HEK293 (cell line): Measurements from ENCODE around the gene WDR7.

Experiments
- CTCF ChIA-PET: fragments of 350-600 bp; formaldehyde crosslinking; extraction: SDS; loops from one replicate; lab custom pipeline; 2021; ENCODE audit warnings: antibody characterized with exemption; lab: Yijun Ruan, JAX
- POLR2A ChIA-PET: fragments of 300-600 bp; formaldehyde crosslinking; extraction: SDS; loops from one replicate; lab custom pipeline; 2020; ENCODE audit warnings: antibody characterized with exemption, inconsistent platforms; lab: Yijun Ruan, JAX
- H3K27ac ChIP-seq: fragments of 200-500 bp; sonication (Bioruptor generic); 2 replicates; pipeline ENCODE4 v1.5.1; 2014; ENCODE audit warnings: low read depth, low read length, control low read depth, inconsistent platforms; ENCODE audit errors: extremely low read depth
- H3K36me3 ChIP-seq, 2 experiments: fragments of 200-500 bp in 1 of 2; sonication (Bioruptor generic) in 1 of 2; 1 replicate in 1 of 2; 2 replicates in 1 of 2; pipeline ENCODE4 v1.5.1; 2014 to 2017; ENCODE audit warnings: inconsistent platforms in 2 of 2, low read length in 2 of 2; ENCODE audit not compliant: control insufficient read depth in 2 of 2, insufficient read depth in 1 of 2
- H3K4me1 ChIP-seq: fragments of 200-500 bp; sonication (Bioruptor generic); 2 replicates; pipeline ENCODE4 v1.5.1; 2014; ENCODE audit warnings: mild to moderate bottlenecking, low read length, inconsistent platforms; ENCODE audit not compliant: control insufficient read depth, insufficient read depth
- H3K4me3 ChIP-seq: 2 replicates; pipeline ENCODE4 v1.5.1; 2011; ENCODE audit warnings: low read depth, mild to moderate bottlenecking, control low read depth, low read length, moderate library complexity
- H3K9me3 ChIP-seq: fragments of 200-500 bp; sonication (Bioruptor generic); 2 replicates; pipeline ENCODE4 v1.5.1; 2014; ENCODE audit warnings: low read depth, low read length, inconsistent platforms; ENCODE audit not compliant: control insufficient read depth, insufficient read depth
- KLF7 ChIP-seq: fragments of 450-650 bp; formaldehyde crosslinking; IDR thresholded peaks from 2 replicates; pipeline ENCODE4 v1.5.1; 2016; ENCODE audit warnings: missing biosample characterization, missing genetic modification characterization, borderline replicate concordance
- SALL2 ChIP-seq: fragments of 450-650 bp; formaldehyde crosslinking; IDR thresholded peaks from 2 replicates; pipeline ENCODE4 v1.5.0; 2017; ENCODE audit warnings: missing biosample characterization, mild to moderate bottlenecking, missing genetic modification characterization, borderline replicate concordance
- ZBTB17 ChIP-seq: fragments of 450-650 bp; formaldehyde crosslinking; IDR thresholded peaks from 2 replicates; pipeline ENCODE4 v1.5.1; 2016; ENCODE audit warnings: missing biosample characterization, missing genetic modification characterization
- ZNF175 ChIP-seq: fragments of 450-650 bp; formaldehyde crosslinking; IDR thresholded peaks from 2 replicates; pipeline ENCODE4 v1.5.1; 2016; ENCODE audit warnings: missing biosample characterization, missing genetic modification characterization
- ZNF2 ChIP-seq: fragments of 450-650 bp; formaldehyde crosslinking; IDR thresholded peaks from 2 replicates; pipeline ENCODE4 v1.5.1; 2016; ENCODE audit warnings: missing biosample characterization, missing genetic modification characterization
- ZNF48 ChIP-seq: fragments of 450-650 bp; formaldehyde crosslinking; IDR thresholded peaks from 2 replicates; pipeline ENCODE4 v1.5.1; 2016; ENCODE audit warnings: missing biosample characterization, missing genetic modification characterization
- ZNF514 ChIP-seq: fragments of 450-650 bp; formaldehyde crosslinking; IDR thresholded peaks from 2 replicates; pipeline ENCODE4 v1.5.1; 2016; ENCODE audit warnings: missing biosample characterization, missing genetic modification characterization
- ZNF571 ChIP-seq: fragments of 450-650 bp; formaldehyde crosslinking; IDR thresholded peaks from 2 replicates; pipeline ENCODE4 v1.5.0; 2017; ENCODE audit warnings: missing biosample characterization, missing genetic modification characterization
- ZNF624 ChIP-seq: fragments of 450-650 bp; formaldehyde crosslinking; IDR thresholded peaks from 2 replicates; pipeline ENCODE4 v1.5.1; 2017; ENCODE audit warnings: missing biosample characterization, missing genetic modification characterization
- ZNF639 ChIP-seq: fragments of 450-650 bp; formaldehyde crosslinking; IDR thresholded peaks from 2 replicates; pipeline ENCODE4 v1.5.1; 2016; ENCODE audit warnings: missing biosample characterization, missing genetic modification characterization
- ZNF658 ChIP-seq: fragments of 450-650 bp; formaldehyde crosslinking; IDR thresholded peaks from 2 replicates; pipeline ENCODE4; 2016; ENCODE audit warnings: missing biosample characterization, missing genetic modification characterization
- ZNF660 ChIP-seq: fragments of 450-650 bp; IDR thresholded peaks from 2 replicates; pipeline ENCODE4 v1.5.1; 2018; ENCODE audit warnings: missing biosample characterization, mild to moderate bottlenecking, missing genetic modification characterization
- ZNF692 ChIP-seq: fragments of 450-650 bp; formaldehyde crosslinking; IDR thresholded peaks from 2 replicates; pipeline ENCODE4 v1.5.1; 2016; ENCODE audit warnings: missing biosample characterization, missing genetic modification characterization
- ZNF707 ChIP-seq: fragments of 450-650 bp; formaldehyde crosslinking; IDR thresholded peaks from 2 replicates; pipeline ENCODE4 v1.5.1; 2016; ENCODE audit warnings: missing biosample characterization, missing genetic modification characterization
- ZNF830 ChIP-seq: fragments of 450-650 bp; IDR thresholded peaks from 2 replicates; pipeline ENCODE4 v1.5.0; 2018; ENCODE audit warnings: missing biosample characterization, missing genetic modification characterization, low read depth, mild to moderate bottlenecking, moderate library complexity
- ZSCAN23 ChIP-seq: fragments of 450-650 bp; formaldehyde crosslinking; IDR thresholded peaks from 2 replicates; pipeline ENCODE4 v1.5.1; 2016; ENCODE audit warnings: missing biosample characterization, missing genetic modification characterization
- ZSCAN30 ChIP-seq: fragments of 450-650 bp; IDR thresholded peaks from 2 replicates; pipeline ENCODE4 v1.5.1; 2018; ENCODE audit warnings: missing biosample characterization, mild to moderate bottlenecking, missing genetic modification characterization, moderate library complexity
- ZSCAN5A ChIP-seq: fragments of 450-650 bp; formaldehyde crosslinking; IDR thresholded peaks from 2 replicates; pipeline ENCODE4 v1.5.1; 2016; ENCODE audit warnings: missing biosample characterization, missing genetic modification characterization
- TF ChIP-seq, protein P1 (sequence below): fragments of 450-650 bp; formaldehyde crosslinking; IDR thresholded peaks from 2 replicates; pipeline ENCODE4 v1.5.1; 2016; ENCODE audit warnings: missing biosample characterization, missing genetic modification characterization
- TF ChIP-seq, protein P2 (sequence below): fragments of 450-650 bp; formaldehyde crosslinking; IDR thresholded peaks from 2 replicates; pipeline ENCODE4 v1.5.1; 2016; ENCODE audit warnings: missing biosample characterization, missing genetic modification characterization, borderline replicate concordance
- TF ChIP-seq, protein P3 (sequence below): fragments of 450-650 bp; formaldehyde crosslinking; IDR thresholded peaks from 2 replicates; pipeline ENCODE4; 2016; ENCODE audit warnings: missing biosample characterization, missing genetic modification characterization

Gene WDR7

GRCh38 chr18:56836173-56836572 lies 185.0 kb downstream of the WDR7 start (continued):
- no peak for TF ChIP-seq ZNF624 (tag by site-specific recombination)

DNA sequence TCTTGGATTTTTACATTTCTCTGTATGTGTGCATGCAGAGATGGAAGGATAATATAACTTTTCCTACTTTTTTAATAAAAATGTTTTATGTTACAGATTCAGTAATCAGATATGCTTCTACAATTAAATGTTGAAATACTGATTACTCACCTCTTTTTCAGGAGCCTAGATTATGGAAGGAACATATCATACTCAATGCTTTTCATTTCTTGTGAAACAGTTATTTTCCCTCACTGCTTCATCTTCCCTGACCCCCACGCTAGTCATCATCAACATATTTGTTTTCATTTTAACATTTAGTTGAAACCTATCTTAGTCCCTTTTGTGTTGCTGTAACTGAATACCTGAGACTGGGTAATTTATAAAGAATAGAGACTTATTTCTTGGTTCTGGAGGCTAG lies 190.7 kb downstream of the WDR7 start:
- no peaks in the 10 kb centered on the region for H3K9me3 ChIP-seq
- no peaks in the 10 kb centered on the region for H3K36me3 ChIP-seq
- ChIA-PET CTCF (interaction anchor here (1.5 kb wide), 1 partner anchor 15 kb away, joined by 5 read pairs; no protein-coding TSS in a partner anchor), POLR2A (no interaction called here)
- TF ChIP-seq ZSCAN30 (tag by site-specific recombination) (no peak), SALL2 (tag by site-specific recombination) (no peak), ZBTB17 (tag by site-specific recombination) (no peak), ZNF48 (tag by site-specific recombination) (no peak), ZNF660 (tag by site-specific recombination) (no peak), ZNF707 (tag by site-specific recombination) (no peak), ZNF571 (tag by site-specific recombination) (no peak)
- TF ChIP-seq, protein P1, sequence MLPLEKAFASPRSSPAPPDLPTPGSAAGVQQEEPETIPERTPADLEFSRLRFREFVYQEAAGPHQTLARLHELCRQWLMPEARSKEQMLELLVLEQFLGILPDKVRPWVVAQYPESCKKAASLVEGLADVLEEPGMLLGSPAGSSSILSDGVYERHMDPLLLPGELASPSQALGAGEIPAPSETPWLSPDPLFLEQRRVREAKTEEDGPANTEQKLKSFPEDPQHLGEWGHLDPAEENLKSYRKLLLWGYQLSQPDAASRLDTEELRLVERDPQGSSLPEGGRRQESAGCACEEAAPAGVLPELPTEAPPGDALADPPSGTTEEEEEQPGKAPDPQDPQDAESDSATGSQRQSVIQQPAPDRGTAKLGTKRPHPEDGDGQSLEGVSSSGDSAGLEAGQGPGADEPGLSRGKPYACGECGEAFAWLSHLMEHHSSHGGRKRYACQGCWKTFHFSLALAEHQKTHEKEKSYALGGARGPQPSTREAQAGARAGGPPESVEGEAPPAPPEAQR: no peak
- no peaks in the 10 kb centered on the region for H3K4me1 ChIP-seq
- H3K27ac ChIP-seq: no peak overlapping the region
- H3K4me3 ChIP-seq: no peak overlapping the region

- TF ChIP-seq, protein P2, sequence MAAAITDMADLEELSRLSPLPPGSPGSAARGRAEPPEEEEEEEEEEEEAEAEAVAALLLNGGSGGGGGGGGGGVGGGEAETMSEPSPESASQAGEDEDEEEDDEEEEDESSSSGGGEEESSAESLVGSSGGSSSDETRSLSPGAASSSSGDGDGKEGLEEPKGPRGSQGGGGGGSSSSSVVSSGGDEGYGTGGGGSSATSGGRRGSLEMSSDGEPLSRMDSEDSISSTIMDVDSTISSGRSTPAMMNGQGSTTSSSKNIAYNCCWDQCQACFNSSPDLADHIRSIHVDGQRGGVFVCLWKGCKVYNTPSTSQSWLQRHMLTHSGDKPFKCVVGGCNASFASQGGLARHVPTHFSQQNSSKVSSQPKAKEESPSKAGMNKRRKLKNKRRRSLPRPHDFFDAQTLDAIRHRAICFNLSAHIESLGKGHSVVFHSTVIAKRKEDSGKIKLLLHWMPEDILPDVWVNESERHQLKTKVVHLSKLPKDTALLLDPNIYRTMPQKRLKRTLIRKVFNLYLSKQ (tag by site-specific recombination): no peak
- TF ChIP-seq ZNF658 (tag by site-specific recombination): no peak
- no peak for TF ChIP-seq ZSCAN5A (tag by site-specific recombination)
- no peak for TF ChIP-seq ZNF48 (tag by site-specific recombination)
- TF ChIP-seq ZNF175 (tag by site-specific recombination): no peak
- TF ChIP-seq KLF7: no peak
- TF ChIP-seq ZSCAN23 (tag by site-specific recombination): no peak
- no peak for TF ChIP-seq ZNF830 (tag by site-specific recombination)
- no peak for TF ChIP-seq ZNF639 (tag by site-specific recombination)
- no peak for TF ChIP-seq ZNF514
- TF ChIP-seq ZNF2 (tag by site-specific recombination): no peak
- TF ChIP-seq, protein P1: no peak
- TF ChIP-seq ZNF692 (tag by site-specific recombination): no peak
- TF ChIP-seq, protein P3, sequence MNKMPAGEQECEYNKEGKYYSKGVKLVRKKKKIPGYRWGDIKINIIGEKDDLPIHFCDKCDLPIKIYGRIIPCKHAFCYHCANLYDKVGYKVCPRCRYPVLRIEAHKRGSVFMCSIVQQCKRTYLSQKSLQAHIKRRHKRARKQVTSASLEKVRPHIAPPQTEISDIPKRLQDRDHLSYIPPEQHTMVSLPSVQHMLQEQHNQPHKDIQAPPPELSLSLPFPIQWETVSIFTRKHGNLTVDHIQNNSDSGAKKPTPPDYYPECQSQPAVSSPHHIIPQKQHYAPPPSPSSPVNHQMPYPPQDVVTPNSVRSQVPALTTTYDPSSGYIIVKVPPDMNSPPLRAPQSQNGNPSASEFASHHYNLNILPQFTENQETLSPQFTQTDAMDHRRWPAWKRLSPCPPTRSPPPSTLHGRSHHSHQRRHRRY (tag by site-specific recombination): no peak
- ChIA-PET POLR2A (no interaction called here), CTCF (interaction anchor here (0.6 kb wide), 2 partner anchors 411 to 998 kb away, joined by 3 read pairs; no protein-coding TSS in a partner anchor)
- no peak overlapping the region for H3K4me3 ChIP-seq
- H3K27ac ChIP-seq: no peak overlapping the region
- H3K4me1 ChIP-seq: no peaks in the 10 kb centered on the region
- no peaks in the 10 kb centered on the region for H3K9me3 ChIP-seq
- no peaks in the 10 kb centered on the region for H3K36me3 ChIP-seq
These were observed 192.1 kb downstream of the WDR7 start for GRCh38 chr18:56843241-56843640.
